ENCODE data around the gene MYLK.

Gene MYLK

GRCh38 chr3:123632161-123632655 lies 251.9 kb downstream of the MYLK start:
- Histone ChIP-seq H3K9me3 (ENCODE audit: low read depth, low read length) (no peaks in the 10 kb centered on the region), H3K36me3 (ENCODE audit: insufficient read depth, low read length) (no peaks in the 10 kb centered on the region), H3K9ac (ENCODE audit: insufficient read length) (peak overlapping the region; percentile 8), H3K27ac (peak overlapping the region; percentile 72), H3K4me3 (peak overlapping the region; percentile 9)
- TF ChIP-seq POLR2AphosphoS5 (IDR thresholded peaks at IDR 0.05; ENCODE audit: borderline replicate concordance, low read depth, low read length) (no peak), EZH2 (IDR thresholded peaks at IDR 0.05) (no peak), FOXP2 (optimal IDR thresholded peaks at IDR 0.05; ENCODE audit: control extremely low read depth, extremely low read length, insufficient read depth) (no peak)
- no peak for DNase-seq (ENCODE audit: low read depth, low spot score)

GRCh38 chr3:123629747-123630047 lies 254.4 kb downstream of the MYLK start:
- no peak for DNase-seq (ENCODE audit: low read depth, low spot score)

GRCh38 chr3:123628996-123629746 lies 255.0 kb downstream of the MYLK start:
- no peak overlapping the region for H3K4me3 ChIP-seq
- no peak overlapping the region for H3K27ac ChIP-seq
- no peaks in the 10 kb centered on the region for H3K36me3 ChIP-seq (ENCODE audit: insufficient read depth, low read length)
- DNase-seq (ENCODE audit: low read depth, low spot score): no peak
- H3K9ac ChIP-seq (ENCODE audit: insufficient read length): no peak overlapping the region
- TF ChIP-seq EZH2 (IDR thresholded peaks at IDR 0.05): no peak
- no peak for TF ChIP-seq POLR2AphosphoS5 (IDR thresholded peaks at IDR 0.05; ENCODE audit: borderline replicate concordance, low read depth, low read length)
- no peak for TF ChIP-seq FOXP2 (optimal IDR thresholded peaks at IDR 0.05; ENCODE audit: control extremely low read depth, extremely low read length, insufficient read depth)
- H3K9me3 ChIP-seq (ENCODE audit: low read depth, low read length): no peaks in the 10 kb centered on the region

More at GRCh38 chr3:123629747-123630047, 254.4 kb downstream of the MYLK start:
- H3K9ac ChIP-seq (ENCODE audit: insufficient read length): no peak overlapping the region
- no peak overlapping the region for H3K27ac ChIP-seq
- TF ChIP-seq FOXP2 (optimal IDR thresholded peaks at IDR 0.05; ENCODE audit: control extremely low read depth, extremely low read length, insufficient read depth) (no peak), POLR2AphosphoS5 (IDR thresholded peaks at IDR 0.05; ENCODE audit: borderline replicate concordance, low read depth, low read length) (no peak), EZH2 (IDR thresholded peaks at IDR 0.05) (no peak)
- H3K4me3 ChIP-seq: no peak overlapping the region
- H3K9me3 ChIP-seq (ENCODE audit: low read depth, low read length): no peaks in the 10 kb centered on the region
- no peaks in the 10 kb centered on the region for H3K36me3 ChIP-seq (ENCODE audit: insufficient read depth, low read length)

DNA sequence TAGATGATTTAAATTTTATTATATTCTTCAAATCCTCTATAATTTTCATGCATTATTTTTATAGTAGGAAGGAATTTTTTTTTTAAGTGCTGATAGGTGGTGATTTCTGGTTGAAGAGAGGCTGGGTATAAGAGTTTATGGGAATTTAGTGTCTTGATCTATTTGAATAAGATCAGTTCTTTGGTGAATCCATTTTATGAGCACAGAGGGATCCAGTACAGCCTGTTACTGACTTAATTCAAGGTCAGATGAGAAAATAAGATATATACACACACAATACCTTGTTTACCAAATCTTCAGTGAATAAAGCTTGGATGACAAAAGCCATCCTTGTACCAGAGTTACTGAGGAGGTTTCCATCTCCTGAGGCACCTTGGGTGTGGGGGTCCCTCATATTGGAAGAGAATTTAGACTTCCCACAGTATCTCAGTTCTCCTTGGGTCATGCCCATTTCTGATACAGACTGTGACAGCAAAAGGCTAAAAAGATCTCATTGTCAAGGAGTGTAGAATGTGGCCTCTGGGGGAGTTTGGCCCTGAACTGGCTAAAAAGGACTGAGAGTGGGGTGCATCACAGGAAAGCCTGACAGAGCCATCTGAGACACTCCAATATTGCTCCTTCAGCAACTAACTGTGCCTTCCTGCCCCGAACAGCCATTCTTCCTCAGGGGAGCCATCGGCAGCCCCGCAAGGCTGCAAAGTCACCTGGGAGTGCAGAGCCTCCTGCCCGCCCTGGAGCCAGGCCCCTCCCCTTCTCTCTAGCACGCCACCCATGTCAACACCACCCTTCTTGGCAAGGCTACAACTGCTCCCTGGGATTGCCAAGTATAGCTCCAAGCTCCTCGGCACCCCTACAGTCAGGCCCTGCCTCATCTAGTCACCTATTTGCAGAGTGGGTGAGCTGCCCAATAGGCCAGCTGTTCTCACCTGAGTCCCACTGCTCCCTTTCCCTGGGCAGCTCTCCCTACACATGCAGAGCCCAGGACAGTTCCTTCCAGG lies 256.2 kb downstream of the MYLK start:
- Histone ChIP-seq H3K9ac (ENCODE audit: insufficient read length) (no peak overlapping the region), H3K9me3 (ENCODE audit: low read depth, low read length) (no peaks in the 10 kb centered on the region), H3K36me3 (ENCODE audit: insufficient read depth, low read length) (no peaks in the 10 kb centered on the region), H3K4me3 (no peak overlapping the region), H3K27ac (no peak overlapping the region)
- DNase-seq (ENCODE audit: low read depth, low spot score): no peak
- TF ChIP-seq POLR2AphosphoS5 (IDR thresholded peaks at IDR 0.05; ENCODE audit: borderline replicate concordance, low read depth, low read length) (no peak), FOXP2 (optimal IDR thresholded peaks at IDR 0.05; ENCODE audit: control extremely low read depth, extremely low read length, insufficient read depth) (no peak)

DNA sequence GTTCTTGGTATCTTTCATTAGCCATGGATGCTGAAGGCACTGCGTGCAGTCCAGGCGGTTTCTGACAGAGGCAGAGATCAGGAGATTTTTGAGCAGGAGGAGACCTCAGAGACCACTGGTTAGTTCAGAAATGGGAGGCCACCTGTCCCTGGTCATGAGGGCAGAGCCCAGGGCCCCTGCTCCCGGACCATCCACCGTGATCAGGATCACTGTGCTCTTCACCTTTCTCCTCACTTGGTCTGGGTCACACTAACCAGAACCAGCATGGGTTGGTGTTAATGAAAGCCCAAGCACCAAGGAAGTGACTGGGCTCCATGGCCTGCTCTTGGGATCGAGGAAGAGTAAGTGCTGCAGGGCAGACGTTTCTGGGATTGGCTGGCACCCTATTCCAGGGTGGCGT lies 257.3 kb downstream of the MYLK start:
- no peaks in the 10 kb centered on the region for H3K36me3 ChIP-seq (ENCODE audit: insufficient read depth, low read length)
- TF ChIP-seq EZH2 (IDR thresholded peaks at IDR 0.05) (no peak), POLR2AphosphoS5 (IDR thresholded peaks at IDR 0.05; ENCODE audit: borderline replicate concordance, low read depth, low read length) (no peak), FOXP2 (optimal IDR thresholded peaks at IDR 0.05; ENCODE audit: control extremely low read depth, extremely low read length, insufficient read depth) (no peak)
- no peak for DNase-seq (ENCODE audit: low read depth, low spot score)
- no peak overlapping the region for H3K27ac ChIP-seq
- no peak overlapping the region for H3K4me3 ChIP-seq
- no peaks in the 10 kb centered on the region for H3K9me3 ChIP-seq (ENCODE audit: low read depth, low read length)
- H3K9ac ChIP-seq (ENCODE audit: insufficient read length): no peak overlapping the region

DNA sequence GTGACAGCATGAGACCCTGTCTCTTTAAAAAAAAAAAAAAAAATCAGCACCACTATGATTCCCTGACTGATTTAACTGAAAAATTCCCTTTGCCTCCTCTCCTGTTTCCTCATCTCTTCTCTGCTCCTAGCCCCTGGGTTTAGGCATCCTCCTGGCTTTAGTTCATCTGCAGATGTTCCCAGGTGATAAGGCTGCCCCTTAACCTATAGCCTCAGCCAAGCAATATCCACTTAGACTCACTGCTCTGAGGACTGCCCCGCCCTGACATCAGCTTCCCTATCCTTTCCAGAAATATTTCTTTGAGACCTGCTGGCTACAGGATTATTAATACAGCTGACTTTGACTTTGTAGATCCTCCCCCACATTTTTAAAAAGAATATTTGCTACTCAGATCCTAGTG lies 259.8 kb downstream of the MYLK start:
- Histone ChIP-seq H3K9me3 (ENCODE audit: low read depth, low read length) (no peaks in the 10 kb centered on the region), H3K36me3 (ENCODE audit: insufficient read depth, low read length) (no peaks in the 10 kb centered on the region), H3K27ac (no peak overlapping the region), H3K9ac (ENCODE audit: insufficient read length) (no peak overlapping the region), H3K4me3 (no peak overlapping the region)
- no peak for TF ChIP-seq POLR2AphosphoS5 (IDR thresholded peaks at IDR 0.05; ENCODE audit: borderline replicate concordance, low read depth, low read length)
- TF ChIP-seq EZH2 (IDR thresholded peaks at IDR 0.05): no peak
- DNase-seq (ENCODE audit: low read depth, low spot score): no peak

- TF ChIP-seq EZH2 (IDR thresholded peaks at IDR 0.05) (no peak), POLR2AphosphoS5 (IDR thresholded peaks at IDR 0.05; ENCODE audit: borderline replicate concordance, low read depth, low read length) (no peak), FOXP2 (optimal IDR thresholded peaks at IDR 0.05; ENCODE audit: control extremely low read depth, extremely low read length, insufficient read depth) (no peak)
- no peak overlapping the region for H3K4me3 ChIP-seq
- no peak for DNase-seq (ENCODE audit: low read depth, low spot score)
- H3K36me3 ChIP-seq (ENCODE audit: insufficient read depth, low read length): no peaks in the 10 kb centered on the region
- H3K27ac ChIP-seq: no peak overlapping the region
- H3K9ac ChIP-seq (ENCODE audit: insufficient read length): no peak overlapping the region
- no peaks in the 10 kb centered on the region for H3K9me3 ChIP-seq (ENCODE audit: low read depth, low read length)
These were observed 260.7 kb downstream of the MYLK start for GRCh38 chr3:123623346-123623880.

DNA sequence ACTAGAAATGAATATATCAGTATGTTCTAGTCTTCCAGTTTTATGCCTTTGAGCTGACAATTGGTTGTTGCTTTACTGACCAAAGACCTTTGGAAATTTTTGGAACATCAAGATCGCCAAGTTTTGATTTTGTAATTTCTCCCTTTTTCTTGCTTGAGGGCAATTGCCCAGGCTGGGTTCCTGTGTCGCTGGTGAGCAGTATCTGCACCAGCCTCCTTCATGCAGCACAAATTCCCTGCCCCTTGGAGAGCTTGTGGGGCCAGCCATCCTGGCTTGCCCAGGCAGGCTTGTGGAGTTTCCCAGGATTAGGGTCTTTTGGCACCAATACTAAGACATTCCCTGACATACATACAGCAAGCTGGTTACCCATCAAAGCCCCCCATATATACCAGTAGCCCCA lies 261.4 kb downstream of the MYLK start:
- no peak for DNase-seq (ENCODE audit: low read depth, low spot score)
- no peak overlapping the region for H3K9ac ChIP-seq (ENCODE audit: insufficient read length)
- H3K27ac ChIP-seq: no peak overlapping the region
- no peaks in the 10 kb centered on the region for H3K36me3 ChIP-seq (ENCODE audit: insufficient read depth, low read length)
- no peak for TF ChIP-seq POLR2AphosphoS5 (IDR thresholded peaks at IDR 0.05; ENCODE audit: borderline replicate concordance, low read depth, low read length)
- TF ChIP-seq FOXP2 (optimal IDR thresholded peaks at IDR 0.05; ENCODE audit: control extremely low read depth, extremely low read length, insufficient read depth): no peak
- TF ChIP-seq EZH2 (IDR thresholded peaks at IDR 0.05): no peak
- no peak overlapping the region for H3K4me3 ChIP-seq
- H3K9me3 ChIP-seq (ENCODE audit: low read depth, low read length): no peaks in the 10 kb centered on the region

All from SK-N-MC (cell line).